GM23338 (cell line): ENCODE results near the gene DAGLA. TPM values are rescaled to one million over a fixed set of nuclear protein-coding genes. Genes with fewer than 3 reads are reported as not detected.

Experiments used
- ATAC-seq: fragments of 200-7000 bp; cut with Tn5 transposase; 3 replicates; pipeline ENCODE4 v1.9.1; 2020
- DNase-seq: peaks from one replicate; pipeline ENCODE4 v3.0.0-alpha.2; 2015; ENCODE audit warnings: low spot score
- H2AFZ ChIP-seq: fragments of 200-600 bp; sonication (generic); 2 replicates; pipeline ENCODE4 v1.8.0; 2016; ENCODE audit warnings: antibody characterized with exemption, mild to moderate bottlenecking, moderate library complexity
- H3F3A ChIP-seq: fragments of 200-600 bp; sonication (generic); replicated peaks from 2 replicates; pipeline ENCODE4 v1.8.0; 2017; ENCODE audit warnings: antibody characterized with exemption, mixed run types, low read depth
- H3K27ac ChIP-seq: fragments of 200-600 bp; sonication (generic); 2 replicates; pipeline ENCODE4 v1.6.1; 2016; ENCODE audit warnings: low read depth
- H3K27me3 ChIP-seq: fragments of 200-600 bp; sonication (generic); 2 replicates; pipeline ENCODE4 v1.8.0; 2016; ENCODE audit warnings: mild to moderate bottlenecking, mixed run types, moderate library complexity; ENCODE audit not compliant: insufficient read depth
- H3K36me3 ChIP-seq: fragments of 200-600 bp; sonication (generic); 2 replicates; pipeline ENCODE4 v1.8.0; 2016; ENCODE audit warnings: mild to moderate bottlenecking; ENCODE audit not compliant: insufficient read depth
- H3K4me1 ChIP-seq: fragments of 200-600 bp; sonication (generic); 2 replicates; pipeline ENCODE4 v1.8.0; 2016; ENCODE audit warnings: mild to moderate bottlenecking, moderate library complexity; ENCODE audit not compliant: insufficient read depth
- H3K4me2 ChIP-seq: fragments of 200-600 bp; sonication (generic); 2 replicates; pipeline ENCODE4 v1.7.1; 2017; ENCODE audit warnings: mixed run types
- H3K4me3 ChIP-seq: fragments of 200-600 bp; sonication (generic); 2 replicates; pipeline ENCODE4 v1.6.1; 2016; ENCODE audit warnings: mixed run types
- H3K79me2 ChIP-seq: fragments of 200-600 bp; sonication (generic); replicated peaks from 2 replicates; pipeline ENCODE4 v1.8.0; 2017; ENCODE audit warnings: mild to moderate bottlenecking; ENCODE audit not compliant: insufficient read depth
- H3K9me2 ChIP-seq: fragments of 200-600 bp; sonication (generic); 2 replicates; pipeline ENCODE4 v1.8.0; 2017; ENCODE audit not compliant: insufficient read depth
- H4K20me1 ChIP-seq: fragments of 200-600 bp; sonication (generic); replicated peaks from 2 replicates; pipeline ENCODE4 v1.8.0; 2017; ENCODE audit warnings: mild to moderate bottlenecking; ENCODE audit not compliant: insufficient read depth
- H3K27ac Mint-ChIP-seq: 2 replicates; pipeline ENCODE4 v1.8.0; 2020; ENCODE audit warnings: inconsistent platforms, mild to moderate bottlenecking, moderate library complexity, mixed read lengths
- H3K27me3 Mint-ChIP-seq: 3 replicates; pipeline ENCODE4 v1.8.0; 2022; ENCODE audit warnings: low read depth, mild to moderate bottlenecking, moderate library complexity, mixed read lengths, inconsistent platforms; ENCODE audit not compliant: insufficient read depth, poor library complexity
- H3K36me3 Mint-ChIP-seq: 3 replicates; pipeline ENCODE4 v1.8.0; 2021; ENCODE audit warnings: low read depth, mild to moderate bottlenecking, inconsistent platforms, moderate library complexity, mixed read lengths
- H3K4me1 Mint-ChIP-seq: 3 replicates; pipeline ENCODE4 v1.8.0; 2020; ENCODE audit warnings: mild to moderate bottlenecking, inconsistent platforms, mixed read lengths
- H3K4me3 Mint-ChIP-seq: 3 replicates; pipeline ENCODE4 v1.8.0; 2021; ENCODE audit warnings: moderate library complexity, mild to moderate bottlenecking, inconsistent platforms, mixed read lengths
- H3K9me3 Mint-ChIP-seq: 3 replicates; pipeline ENCODE4 v1.8.0; 2020; ENCODE audit warnings: moderate library complexity, mild to moderate bottlenecking, inconsistent platforms, mixed read lengths
- CREB1 ChIP-seq: fragments of 250-450 bp; sonication (Bioruptor Pico); IDR thresholded peaks from 2 replicates; pipeline ENCODE4 v1.5.0; 2020; ENCODE audit warnings: low read depth, mild to moderate bottlenecking, moderate library complexity
- EZH2 ChIP-seq: fragments of 200-600 bp; sonication (generic); IDR thresholded peaks from one replicate; pipeline ENCODE4 v1.8.0; 2017; ENCODE audit warnings: antibody characterized with exemption, mild to moderate bottlenecking, low read depth; ENCODE audit not compliant: unreplicated experiment
- STAT1 ChIP-seq: IDR thresholded peaks from one replicate; pipeline ENCODE4 v1.6.1; 2016; ENCODE audit warnings: antibody characterized with exemption; ENCODE audit not compliant: unreplicated experiment
- ZNF114 ChIP-seq: fragments of 250-450 bp; sonication (Bioruptor Pico); IDR thresholded peaks from 2 replicates; pipeline ENCODE4 v1.5.0; 2020; ENCODE audit warnings: mild to moderate bottlenecking, moderate library complexity
- ZNF462 ChIP-seq: fragments of 250-450 bp; sonication (Bioruptor Pico); IDR thresholded peaks from 2 replicates; pipeline ENCODE4 v1.5.0; 2020; ENCODE audit warnings: mild to moderate bottlenecking, moderate library complexity
- polyA plus RNA-seq: library from polyadenylated mRNA; unstranded; fragments of >200 nt; fragmentation: Nextera tagmentation; extraction: Ambion mirVana; gene quantifications from 2 replicates; pipeline ENCODE4 v1.2.1, GENCODE V29; 2016
- total RNA-seq: library from RNA; depleted of rRNA; stranded (reverse); fragments of >200 nt; shearing (Covaris generic); gene quantifications from 2 replicates; pipeline ENCODE4 v1.2.3, GENCODE V29; 2014

DAGLA gene
- total and polyA plus RNA-seq, 2 experiments from 2014 or later = 0.55 to 2.5 TPM

GRCh38 chr11:61650781-61651571 lies 29.2 kb upstream of the DAGLA start:
- no peaks in the 10 kb centered on the region for H3K36me3 ChIP-seq
- H3K27ac Mint-ChIP-seq = no peak overlapping the region
- H3K79me2 ChIP-seq = no peaks in the 10 kb centered on the region
- no peak overlapping the region for H3K4me2 ChIP-seq
- H3K9me2 ChIP-seq = no peaks in the 10 kb centered on the region
- peak overlapping the region; percentile 83; the same call in 1 of the 2 replicates for H2AFZ ChIP-seq
- peaks cover 16% of the 10 kb centered on the region for H3K4me1 Mint-ChIP-seq
- H3K27ac ChIP-seq = no peak overlapping the region
- H3K4me3 Mint-ChIP-seq = no peak overlapping the region
- DNase-seq (peak; percentile 79), ATAC-seq (peak; percentile 90)
- peaks cover 7% of the 10 kb centered on the region; the same call in 1 of the 2 replicates for H3K4me1 ChIP-seq
- TF ChIP-seq EZH2 = no peak
- TF ChIP-seq CREB1 (CRISPR knock-in tag) = no peak
- TF ChIP-seq STAT1 = no peak
- TF ChIP-seq ZNF462 (CRISPR knock-in tag) = peak; percentile 38; the same call in 1 of the 2 replicates
- H3K36me3 Mint-ChIP-seq = no peaks in the 10 kb centered on the region
- no peaks in the 10 kb centered on the region for H4K20me1 ChIP-seq
- H3K27me3 ChIP-seq = no peaks in the 10 kb centered on the region
- H3K4me3 ChIP-seq = no peak overlapping the region
- no peaks in the 10 kb centered on the region for H3K27me3 Mint-ChIP-seq
- no peaks in the 10 kb centered on the region for H3F3A ChIP-seq
- no peaks in the 10 kb centered on the region for H3K9me3 Mint-ChIP-seq

- ATAC-seq = no peak
- Mint-ChIP-seq H3K4me3 (no peak overlapping the region), H3K4me1 (peaks cover 22% of the 10 kb centered on the region), H3K36me3 (no peaks in the 10 kb centered on the region), H3K9me3 (no peaks in the 10 kb centered on the region), H3K27me3 (peaks cover 1% of the 10 kb centered on the region), H3K27ac (no peak overlapping the region)
- H3K9me2 ChIP-seq = no peaks in the 10 kb centered on the region
- no peaks in the 10 kb centered on the region for H3K79me2 ChIP-seq
- H3K36me3 ChIP-seq = no peaks in the 10 kb centered on the region
- DNase-seq = no peak
- no peaks in the 10 kb centered on the region for H3K27me3 ChIP-seq
- no peak overlapping the region for H3K4me2 ChIP-seq
- H3K4me3 ChIP-seq = no peak overlapping the region
- no peak overlapping the region for H2AFZ ChIP-seq
- H4K20me1 ChIP-seq = no peaks in the 10 kb centered on the region
- H3K27ac ChIP-seq = no peak overlapping the region
- H3K4me1 ChIP-seq = peaks cover 7% of the 10 kb centered on the region; the same call in 1 of the 2 replicates
- no peaks in the 10 kb centered on the region for H3F3A ChIP-seq
- TF ChIP-seq ZNF114 (CRISPR knock-in tag) = no peak
- TF ChIP-seq EZH2 = no peak
- no peak for TF ChIP-seq ZNF462 (CRISPR knock-in tag)
Measured at GRCh38 chr11:61652135-61652534, 28.1 kb upstream of the DAGLA start.
